GM12875 (cell line): ENCODE measurements around the gene BABAM1.

ENCODE experiments used
- H3K4me3 ChIP-seq: one replicate; pipeline ENCODE4 v1.5.1; 2011; ENCODE audit warnings: low read depth, low read length, control low read depth
- CTCF ChIP-seq: IDR thresholded peaks from 2 replicates; pipeline ENCODE4 v1.5.1; 2011; ENCODE audit warnings: low read depth, mild to moderate bottlenecking, control low read depth, inconsistent platforms, low read length, moderate library complexity, borderline replicate concordance; ENCODE audit not compliant: insufficient read depth

BABAM1 gene

GRCh38 chr19:17249887-17250548, 17.2 kb upstream of the BABAM1 start:
- H3K4me3 ChIP-seq, result no peak overlapping the region
- TF ChIP-seq CTCF, result no peak

GRCh38 chr19:17254636-17255035, 12.6 kb upstream of the BABAM1 start:
- TF ChIP-seq CTCF, result no peak
- no peak overlapping the region for H3K4me3 ChIP-seq

GRCh38 chr19:17255150-17255621, 12.1 kb upstream of the BABAM1 start:
- TF ChIP-seq CTCF, result no peak
- H3K4me3 ChIP-seq, result no peak overlapping the region

GRCh38 chr19:17256130-17256529, 11.1 kb upstream of the BABAM1 start:
- no peak overlapping the region for H3K4me3 ChIP-seq
- TF ChIP-seq CTCF, result no peak

- TF ChIP-seq CTCF, result no peak
- H3K4me3 ChIP-seq, result no peak overlapping the region
Observed at GRCh38 chr19:17259118-17259780, 8.0 kb upstream of the BABAM1 start.

GRCh38 chr19:17259934-17260333, 7.3 kb upstream of the BABAM1 start:
- no peak for TF ChIP-seq CTCF
- no peak overlapping the region for H3K4me3 ChIP-seq

- TF ChIP-seq CTCF, result peak; percentile 96
- H3K4me3 ChIP-seq, result no peak overlapping the region
Observed at GRCh38 chr19:17260842-17261325, 6.4 kb upstream of the BABAM1 start.
